NCI-H2171 treated with DMSO at 0.1 percent for 48 hours (cell line): ENCODE measurements around the gene GJB3.
A peak's percentile ranks its signal among the peaks of the same experiment; 100 is the strongest.
"Not testable (repeated sequence)": the region's sequence is repeated elsewhere in the genome, so short reads cannot be mapped to it uniquely, and the experiment has no call there.

Experiments used
- DNase-seq: peaks from one replicate; lab custom pipeline; 2025; lab: John Stamatoyannopoulos, UW

Gene GJB3

DNA sequence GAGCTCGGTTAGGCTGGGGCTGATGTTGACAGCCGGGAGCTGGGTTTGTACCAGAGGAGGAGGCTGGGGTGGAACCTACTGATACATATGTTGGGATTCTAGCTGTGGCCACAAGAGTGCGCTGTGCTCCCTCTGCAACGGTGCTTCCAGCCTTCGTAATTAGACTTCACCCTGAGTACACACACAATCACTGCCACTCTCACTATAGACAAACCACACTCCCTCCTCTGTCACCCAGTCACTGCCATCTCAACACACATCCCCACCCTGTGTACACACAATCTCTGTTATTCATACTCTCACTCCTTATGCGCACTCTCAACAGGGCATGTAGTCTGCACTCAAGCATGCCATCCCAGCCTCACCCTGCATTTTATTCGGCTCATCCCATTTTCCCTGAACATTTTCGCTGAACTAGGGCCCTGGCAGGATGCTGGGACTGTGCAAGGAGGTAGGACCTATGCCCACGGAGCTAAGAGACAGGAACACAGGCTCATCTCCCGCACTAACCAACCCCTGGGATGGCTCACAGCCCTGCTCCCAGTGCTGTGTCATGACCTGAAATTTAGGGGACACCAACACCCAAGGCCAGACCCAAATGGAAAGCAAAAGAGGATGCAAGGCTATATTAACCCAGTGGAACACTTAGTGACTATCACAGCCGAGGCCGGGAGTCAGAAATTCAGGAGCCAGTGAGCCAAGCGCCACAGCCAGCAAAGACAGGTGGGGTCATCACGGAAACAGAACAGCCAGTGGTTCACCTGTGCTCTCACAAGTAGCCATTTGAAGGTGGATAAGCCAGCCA lies 5.7 kb downstream of the GJB3 start:
- peak; percentile 67 for DNase-seq

- DNase-seq, result no peak
Measured at GRCh38 chr1:34787461-34788420, 6.7 kb downstream of the GJB3 start.

DNA sequence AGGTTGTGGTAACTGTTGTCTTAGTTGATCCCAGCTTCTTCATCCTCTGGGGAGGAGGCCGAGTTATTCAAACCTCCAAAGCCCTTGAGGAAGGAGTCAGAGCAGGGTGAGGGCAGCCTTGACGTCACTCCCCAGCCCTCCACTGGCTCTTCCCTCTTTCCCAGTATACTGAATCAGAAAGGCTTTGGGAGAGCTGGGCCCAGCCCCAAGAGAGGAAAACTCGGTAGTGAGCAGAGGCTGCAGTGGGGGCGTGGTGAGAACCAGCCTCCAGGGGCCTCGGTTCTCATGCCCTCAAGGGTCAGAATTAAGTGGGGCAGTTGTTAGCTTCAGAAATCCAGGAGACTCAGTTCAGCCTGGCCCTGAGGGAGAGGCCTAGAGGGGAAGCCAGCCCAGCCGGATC lies 10.0 kb downstream of the GJB3 start:
- no peak for DNase-seq

DNA sequence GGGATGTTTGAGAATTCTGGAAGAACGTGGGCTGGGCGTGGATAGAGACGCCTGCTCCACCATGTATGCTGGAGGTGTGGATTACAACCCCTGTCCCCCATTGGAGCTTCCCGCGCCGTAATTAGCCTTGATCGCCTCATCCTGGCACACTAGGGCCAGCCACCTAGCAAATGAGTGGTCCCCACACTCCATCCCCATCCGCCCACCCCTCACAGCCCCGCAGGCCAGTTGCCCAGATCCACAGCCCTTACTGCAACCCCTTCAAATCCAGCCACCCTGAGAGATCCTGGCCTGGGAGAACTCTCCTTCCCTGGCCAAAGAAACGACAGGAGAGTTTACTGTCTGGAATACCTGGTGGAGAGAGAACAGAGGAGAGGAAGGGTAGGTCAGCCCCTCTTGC lies 11.4 kb downstream of the GJB3 start:
- no peak for DNase-seq

GRCh38 chr1:34792868-34793727 lies 12.1 kb downstream of the GJB3 start, which contains the start of gene GJA4:
Gene GJA4, plus strand, starts transcription at chr1:34792999. Its CDS starts 1,215 bp downstream, at chr1:34794214.
- no peak for DNase-seq

DNA sequence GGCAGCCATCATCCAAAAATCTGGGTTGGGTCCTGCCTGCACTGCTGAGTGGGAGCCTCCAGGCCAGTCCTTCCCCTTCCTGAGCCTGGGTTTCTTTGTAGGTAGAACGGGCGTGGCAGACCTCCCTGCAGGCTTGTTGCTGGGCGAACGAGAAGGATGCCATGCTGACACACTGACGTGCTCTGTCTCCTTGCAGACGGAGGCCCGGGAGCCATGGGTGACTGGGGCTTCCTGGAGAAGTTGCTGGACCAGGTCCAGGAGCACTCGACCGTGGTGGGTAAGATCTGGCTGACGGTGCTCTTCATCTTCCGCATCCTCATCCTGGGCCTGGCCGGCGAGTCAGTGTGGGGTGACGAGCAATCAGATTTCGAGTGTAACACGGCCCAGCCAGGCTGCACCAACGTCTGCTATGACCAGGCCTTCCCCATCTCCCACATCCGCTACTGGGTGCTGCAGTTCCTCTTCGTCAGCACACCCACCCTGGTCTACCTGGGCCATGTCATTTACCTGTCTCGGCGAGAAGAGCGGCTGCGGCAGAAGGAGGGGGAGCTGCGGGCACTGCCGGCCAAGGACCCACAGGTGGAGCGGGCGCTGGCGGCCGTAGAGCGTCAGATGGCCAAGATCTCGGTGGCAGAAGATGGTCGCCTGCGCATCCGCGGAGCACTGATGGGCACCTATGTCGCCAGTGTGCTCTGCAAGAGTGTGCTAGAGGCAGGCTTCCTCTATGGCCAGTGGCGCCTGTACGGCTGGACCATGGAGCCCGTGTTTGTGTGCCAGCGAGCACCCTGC lies 13.2 kb downstream of the GJB3 start:
- no peak for DNase-seq

DNA sequence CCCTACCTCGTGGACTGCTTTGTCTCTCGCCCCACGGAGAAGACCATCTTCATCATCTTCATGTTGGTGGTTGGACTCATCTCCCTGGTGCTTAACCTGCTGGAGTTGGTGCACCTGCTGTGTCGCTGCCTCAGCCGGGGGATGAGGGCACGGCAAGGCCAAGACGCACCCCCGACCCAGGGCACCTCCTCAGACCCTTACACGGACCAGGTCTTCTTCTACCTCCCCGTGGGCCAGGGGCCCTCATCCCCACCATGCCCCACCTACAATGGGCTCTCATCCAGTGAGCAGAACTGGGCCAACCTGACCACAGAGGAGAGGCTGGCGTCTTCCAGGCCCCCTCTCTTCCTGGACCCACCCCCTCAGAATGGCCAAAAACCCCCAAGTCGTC lies 13.8 kb downstream of the GJB3 start:
- no peak for DNase-seq

DNA sequence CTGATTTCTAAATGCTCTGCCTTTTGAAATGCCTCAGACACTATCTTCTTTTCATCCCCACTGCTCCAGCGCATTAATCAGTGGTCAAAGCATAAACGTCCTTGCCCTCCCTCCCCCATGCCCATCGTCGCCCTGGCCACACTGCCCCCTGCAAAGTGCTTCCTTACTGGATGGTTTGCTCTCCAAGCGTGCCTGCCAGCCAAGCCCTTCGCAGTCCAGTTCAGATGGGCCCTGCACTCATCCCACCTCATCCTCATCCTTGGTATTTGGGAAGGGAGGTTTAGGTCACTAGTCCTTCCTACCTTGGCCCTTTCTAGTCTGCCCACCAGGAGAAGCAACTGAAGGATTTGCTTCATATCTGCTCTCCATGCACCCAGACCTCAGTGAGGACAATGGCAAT lies 14.9 kb downstream of the GJB3 start:
- no peak for DNase-seq

DNA sequence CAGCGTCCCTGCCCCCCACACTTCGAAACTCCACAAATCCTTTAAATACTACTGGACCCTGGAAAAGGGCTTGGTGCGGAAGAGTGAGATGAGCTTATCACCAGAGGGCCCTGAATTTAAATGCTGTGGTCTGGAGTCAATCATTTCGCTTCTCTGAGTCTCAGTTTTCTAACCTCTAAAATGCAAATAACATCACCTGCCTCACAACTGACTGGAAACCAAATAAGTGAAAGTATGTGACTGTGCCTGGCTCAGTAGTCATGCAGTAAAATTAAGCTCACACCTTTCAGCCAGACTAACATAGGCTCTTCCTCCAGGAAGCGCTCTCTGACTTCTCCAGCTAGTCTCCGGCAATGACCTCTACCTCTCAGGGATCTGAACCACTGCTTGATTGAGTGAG lies 16.0 kb downstream of the GJB3 start:
- DNase-seq, result no peak

DNA sequence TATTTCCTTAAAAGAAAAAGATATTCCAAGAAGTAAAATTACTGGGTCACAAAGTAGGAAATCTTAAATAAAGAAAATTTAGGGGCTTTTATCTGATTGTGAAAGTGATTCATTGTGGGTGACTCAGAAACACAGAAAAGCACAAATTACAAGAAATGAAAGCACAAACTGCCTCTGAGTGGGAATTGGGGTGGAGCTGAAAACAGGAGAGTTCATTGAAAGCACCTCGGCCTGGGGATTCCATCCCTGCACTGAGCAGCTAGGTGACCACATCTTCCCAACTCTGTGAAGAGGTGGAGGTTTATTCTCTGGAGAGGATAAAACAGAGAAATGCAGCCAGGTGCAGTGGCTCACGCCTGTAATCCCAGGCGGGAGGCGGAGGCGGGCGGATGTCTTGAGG lies 19.2 kb downstream of the GJB3 start:
- no peak for DNase-seq

DNA sequence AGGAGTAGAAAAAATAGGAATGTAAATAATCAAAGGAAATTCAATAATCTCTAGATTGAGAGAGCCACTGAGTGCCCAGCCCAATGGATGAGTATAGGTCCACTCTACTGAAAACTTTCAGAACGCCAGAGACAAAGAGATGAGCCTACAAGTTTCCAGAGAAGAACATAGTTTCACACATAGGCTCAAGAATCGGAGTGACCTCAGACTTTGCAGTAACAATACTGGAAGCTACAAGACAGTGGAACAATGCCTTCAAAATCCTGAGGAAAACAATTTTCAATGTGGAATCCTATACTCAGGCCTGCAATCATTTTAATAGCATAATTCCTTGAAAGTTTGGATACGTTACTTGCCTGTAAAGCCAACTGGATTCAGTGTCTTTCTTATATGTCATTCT lies 22.8 kb downstream of the GJB3 start:
- DNase-seq, result no peak

GRCh38 chr1:34806396-34806795 lies 25.4 kb downstream of the GJB3 start:
- no peak for DNase-seq

GRCh38 chr1:34808051-34808810 lies 27.2 kb downstream of the GJB3 start:
- DNase-seq, result no peak

DNA sequence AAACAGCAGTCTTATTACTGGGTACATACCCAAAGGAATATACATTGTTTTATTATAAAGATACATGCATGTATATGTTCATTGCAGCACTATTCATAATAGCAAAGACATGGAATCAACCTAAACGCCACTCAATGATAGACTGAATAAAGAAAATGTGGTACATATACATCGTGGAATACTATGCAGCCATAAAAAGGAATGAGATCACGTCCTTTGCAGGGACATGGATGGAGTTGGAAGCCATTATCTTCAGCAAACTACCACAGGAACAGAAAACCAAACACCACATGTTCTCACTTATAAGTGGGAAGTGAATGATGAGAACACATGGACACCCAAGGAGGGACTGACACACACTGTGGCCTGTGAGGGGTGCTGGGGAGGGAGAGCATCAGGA lies 29.8 kb downstream of the GJB3 start:
- not testable (repeated sequence) for DNase-seq

DNA sequence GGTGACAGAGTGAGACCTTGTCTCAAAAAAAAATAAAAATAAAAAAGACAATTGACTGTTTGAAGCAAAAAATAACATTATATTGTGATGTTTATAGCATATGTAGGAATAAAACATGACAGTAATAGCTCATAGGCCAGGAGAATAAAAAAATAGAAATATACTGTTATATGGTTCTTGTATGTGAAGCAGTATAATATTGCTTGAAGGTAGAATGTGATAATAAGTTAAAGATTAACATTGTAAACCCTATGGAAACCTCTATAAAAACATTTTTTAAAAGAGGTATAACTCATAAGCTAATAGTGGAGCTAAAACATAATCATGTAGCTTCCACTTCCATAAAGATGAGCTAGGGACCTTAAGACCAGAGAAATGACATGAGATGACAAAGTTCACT lies 35.3 kb downstream of the GJB3 start:
- DNase-seq, result no peak

DNA sequence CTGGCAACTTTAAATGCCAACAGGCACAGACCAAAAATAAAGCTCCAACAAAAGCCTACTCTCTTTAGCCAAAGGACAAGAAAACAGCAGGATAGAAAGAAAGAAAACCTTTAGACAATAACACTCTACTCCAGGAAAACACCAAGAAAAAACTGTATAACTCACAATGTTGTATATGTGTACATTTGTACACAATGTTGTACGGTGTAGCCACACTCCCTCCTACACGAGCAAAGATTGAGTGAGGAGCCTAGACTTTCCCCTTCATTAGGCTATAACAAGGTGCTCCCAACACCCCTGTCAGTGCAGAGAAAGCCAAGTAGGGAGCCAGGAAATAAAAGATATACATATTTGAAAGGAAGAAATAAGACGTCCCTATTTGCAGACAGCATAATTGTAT lies 35.8 kb downstream of the GJB3 start:
- no peak for DNase-seq

GRCh38 chr1:34818862-34819261 lies 37.8 kb downstream of the GJB3 start:
- DNase-seq, result not testable (repeated sequence)

GRCh38 chr1:34822202-34822601 lies 41.2 kb downstream of the GJB3 start:
- no peak for DNase-seq

GRCh38 chr1:34824817-34825454 lies 43.9 kb downstream of the GJB3 start:
- DNase-seq, result no peak
